GM11168 (cell line): ENCODE data around the gene CTU2.

Experiments used
- in situ Hi-C: fragments of 300-500 bp; cut with MboI; formaldehyde crosslinking; loops from one replicate; pipeline ENCODE4 v1.12.0; 2022; ENCODE audit warnings: low sequenced_read_pairs; ENCODE audit not compliant: unreplicated experiment

Gene CTU2

DNA sequence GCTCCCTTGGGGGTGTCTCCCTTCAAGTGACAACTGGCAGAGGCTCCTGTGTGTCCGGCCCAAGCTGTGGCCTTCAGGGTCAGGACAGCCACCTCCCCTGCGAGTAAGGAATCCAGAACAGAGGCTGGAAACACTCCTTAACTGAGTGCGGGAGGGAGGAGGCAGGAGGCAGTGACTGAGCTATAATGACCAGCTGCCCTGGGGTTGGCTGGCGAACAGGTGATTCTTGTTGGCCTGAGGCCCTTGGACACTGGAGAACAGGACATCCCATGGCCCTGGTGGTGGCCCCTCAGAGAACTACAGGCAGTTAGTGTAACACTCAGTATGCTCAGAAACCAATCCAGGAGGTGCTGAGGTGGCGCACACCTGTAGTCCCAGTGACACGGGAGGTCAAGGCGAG lies 10.6 kb upstream of the CTU2 start:
- in situ Hi-C loops: no loop called here

- in situ Hi-C loops: no loop called here
Observed at GRCh38 chr16:88696441-88696840, 9.9 kb upstream of the CTU2 start.

DNA sequence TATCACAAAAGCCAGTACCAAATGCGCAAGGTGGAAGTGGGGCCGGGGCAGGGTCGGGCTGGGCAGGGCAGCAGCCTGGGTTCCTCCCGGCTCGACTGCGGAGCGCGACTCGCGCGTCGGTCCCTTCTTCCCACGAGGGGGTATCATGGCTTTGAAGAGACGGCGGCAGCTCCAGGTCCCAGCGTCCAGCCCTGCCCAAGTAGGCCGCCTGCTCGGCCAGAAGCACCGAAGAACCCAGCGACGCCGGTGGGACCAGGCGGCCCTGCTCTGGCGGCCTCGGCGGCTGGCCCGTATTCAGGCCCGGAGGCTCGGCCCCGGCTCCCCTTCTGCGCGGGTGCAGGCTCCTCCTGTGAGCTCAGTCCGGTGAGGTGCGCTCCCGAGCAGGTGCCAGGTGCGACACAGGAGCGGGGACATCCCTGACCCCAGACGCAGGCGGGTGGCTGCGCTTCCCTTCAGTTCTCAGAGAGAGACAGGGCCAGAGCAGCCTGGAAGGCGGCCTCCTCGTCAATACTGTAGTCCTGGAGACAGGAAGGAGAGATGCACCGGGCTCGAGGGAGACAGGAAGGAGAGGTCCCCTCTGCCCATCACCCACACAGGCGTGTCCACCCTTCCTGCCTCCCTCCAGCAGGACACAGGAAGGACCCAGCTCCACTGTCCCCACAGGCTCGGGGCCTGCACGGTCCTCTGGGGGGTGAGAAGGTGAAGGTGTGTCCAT lies 9.0 kb upstream of the CTU2 start:
- in situ Hi-C loops: no loop called here

GRCh38 chr16:88697831-88698615 lies 8.3 kb upstream of the CTU2 start:
- in situ Hi-C loops: no loop called here

DNA sequence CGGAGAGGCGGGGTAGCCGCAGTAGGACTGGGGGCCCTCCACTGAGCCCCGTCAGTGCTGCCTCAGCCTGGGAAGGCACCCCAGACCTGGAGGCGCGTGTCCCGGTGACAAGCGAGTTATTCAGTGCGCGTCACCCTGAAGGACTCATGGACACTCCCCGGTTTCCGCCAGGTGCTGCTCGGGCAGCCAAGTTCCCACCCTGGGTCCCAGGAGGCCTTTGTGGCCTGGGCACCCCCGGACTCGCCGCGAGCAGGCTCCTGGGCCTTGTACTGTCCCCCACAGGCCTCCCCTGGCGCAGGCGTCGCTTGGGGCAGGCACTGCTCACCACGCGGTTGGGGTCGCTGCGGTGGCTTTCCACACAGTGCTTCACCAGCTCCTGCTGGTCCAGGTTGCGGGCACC lies 7.7 kb upstream of the CTU2 start:
- in situ Hi-C loops: no loop called here

GRCh38 chr16:88699180-88699579 lies 7.1 kb upstream of the CTU2 start:
- in situ Hi-C loops: no loop called here

GRCh38 chr16:88700322-88700635 lies 6.0 kb upstream of the CTU2 start:
- in situ Hi-C loops: no loop called here

GRCh38 chr16:88700636-88701482 lies 5.4 kb upstream of the CTU2 start:
- in situ Hi-C loops: no loop called here

- in situ Hi-C loops: no loop called here
Observed at GRCh38 chr16:88701581-88702370, 4.5 kb upstream of the CTU2 start.

- in situ Hi-C loops: no loop called here
Observed at GRCh38 chr16:88702371-88703210, 3.7 kb upstream of the CTU2 start.

GRCh38 chr16:88703486-88704309 lies 2.6 kb upstream of the CTU2 start:
- in situ Hi-C loops: no loop called here

- in situ Hi-C loops: no loop called here
Observed at GRCh38 chr16:88705076-88705684, 1.1 kb upstream of the CTU2 start.

GRCh38 chr16:88705801-88706228 lies 488 bp upstream of the CTU2 start:
- in situ Hi-C loops: no loop called here

DNA sequence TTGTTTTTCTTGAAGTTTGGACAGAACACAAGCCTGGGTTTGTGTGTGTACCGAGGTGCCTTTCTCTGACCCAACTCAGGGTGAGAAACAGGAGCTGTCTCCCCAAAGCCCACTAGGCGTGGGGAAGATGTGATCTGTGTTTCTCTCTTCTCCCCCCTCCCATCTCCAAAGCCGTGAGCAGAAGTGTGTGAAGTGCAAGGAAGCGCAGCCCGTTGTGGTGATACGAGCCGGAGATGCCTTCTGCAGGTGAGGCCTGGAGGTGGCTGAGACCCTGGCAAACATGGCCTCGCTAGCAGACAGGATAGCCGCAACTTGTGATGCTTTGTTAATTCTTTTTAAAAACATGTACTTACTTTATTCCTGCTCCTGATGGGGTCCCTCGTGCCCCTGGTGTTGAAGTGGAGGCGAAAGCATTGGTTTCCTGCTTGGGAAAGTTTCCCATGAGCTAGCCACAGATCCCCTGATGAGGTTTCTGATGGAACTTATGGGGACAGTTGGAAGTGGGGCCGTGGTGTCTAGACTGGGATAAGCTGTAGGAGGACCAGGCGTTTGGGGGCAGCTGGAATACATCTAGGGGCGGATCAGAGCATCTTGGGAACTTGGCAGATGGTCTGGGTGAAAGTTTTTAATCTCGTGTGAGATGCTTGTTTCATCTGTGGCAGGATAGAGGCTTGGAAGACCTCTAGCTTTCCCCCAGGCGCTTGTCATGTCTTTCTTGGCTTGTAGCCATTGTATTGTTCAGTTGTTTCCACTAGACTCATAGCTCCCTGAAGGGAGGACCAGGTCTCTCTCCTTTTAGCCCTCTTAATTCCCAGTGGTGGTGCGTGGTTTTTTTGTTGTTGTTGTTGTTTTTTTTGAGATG lies 893 bp downstream of the CTU2 start:
- in situ Hi-C loops: no loop called here

GRCh38 chr16:88710556-88710955 lies 4.3 kb downstream of the CTU2 start:
- in situ Hi-C loops: no loop called here

GRCh38 chr16:88711750-88712340 lies 5.5 kb downstream of the CTU2 start:
- in situ Hi-C loops: no loop called here
